Adrenal gland (tissue), 5 donors: Measurements from ENCODE around the gene SEMA3A.

ENCODE experiments used
- POLR2A ChIP-seq, 2 donors: fragments of 450-650 bp; IDR thresholded peaks; one replicate each; pipeline ENCODE4 v1.6.1; 2017; ENCODE audit warnings: antibody characterized with exemption in 2 of 2, mild to moderate bottlenecking in 2 of 2, moderate library complexity in 1 of 2
- TF ChIP-seq, protein P1 (sequence below), 6 experiments: fragments of 450-650 bp in 4 of 6; fragments of 200-600 bp in 2 of 6; sonication (generic) in 1 of 6; IDR thresholded peaks; 1 replicate in 5 of 6; 2 replicates in 1 of 6; pipeline versions ENCODE4 v1.5.1 to v1.8.0; 2016 to 2021; ENCODE audit warnings: antibody characterized with exemption in 6 of 6, mild to moderate bottlenecking in 2 of 6, moderate library complexity in 1 of 6
- donor health status: DM: no; HTN: no; CAD: no.

DNA sequence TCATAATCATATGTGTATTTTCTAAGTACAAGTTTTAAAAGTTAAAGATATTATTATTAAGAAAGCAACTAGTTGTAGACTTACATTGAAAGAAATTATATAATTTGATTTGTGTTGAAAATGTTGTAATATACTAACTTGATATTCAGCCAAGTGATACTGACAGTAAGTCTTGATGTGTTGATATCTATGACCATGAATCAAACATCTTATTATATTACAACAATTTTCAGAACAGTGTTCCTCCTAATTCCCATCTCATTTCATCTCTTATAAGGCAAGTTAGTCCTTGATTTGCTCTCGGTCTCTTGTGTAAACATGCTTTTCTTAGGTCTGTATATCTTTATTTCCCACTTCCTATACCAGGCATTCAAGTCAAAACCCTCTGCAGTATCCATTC is 276.4 kb downstream of the SEMA3A start:
- TF ChIP-seq, protein P1, sequence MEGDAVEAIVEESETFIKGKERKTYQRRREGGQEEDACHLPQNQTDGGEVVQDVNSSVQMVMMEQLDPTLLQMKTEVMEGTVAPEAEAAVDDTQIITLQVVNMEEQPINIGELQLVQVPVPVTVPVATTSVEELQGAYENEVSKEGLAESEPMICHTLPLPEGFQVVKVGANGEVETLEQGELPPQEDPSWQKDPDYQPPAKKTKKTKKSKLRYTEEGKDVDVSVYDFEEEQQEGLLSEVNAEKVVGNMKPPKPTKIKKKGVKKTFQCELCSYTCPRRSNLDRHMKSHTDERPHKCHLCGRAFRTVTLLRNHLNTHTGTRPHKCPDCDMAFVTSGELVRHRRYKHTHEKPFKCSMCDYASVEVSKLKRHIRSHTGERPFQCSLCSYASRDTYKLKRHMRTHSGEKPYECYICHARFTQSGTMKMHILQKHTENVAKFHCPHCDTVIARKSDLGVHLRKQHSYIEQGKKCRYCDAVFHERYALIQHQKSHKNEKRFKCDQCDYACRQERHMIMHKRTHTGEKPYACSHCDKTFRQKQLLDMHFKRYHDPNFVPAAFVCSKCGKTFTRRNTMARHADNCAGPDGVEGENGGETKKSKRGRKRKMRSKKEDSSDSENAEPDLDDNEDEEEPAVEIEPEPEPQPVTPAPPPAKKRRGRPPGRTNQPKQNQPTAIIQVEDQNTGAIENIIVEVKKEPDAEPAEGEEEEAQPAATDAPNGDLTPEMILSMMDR (IDR thresholded peaks at IDR 0.05), result no peak
- TF ChIP-seq POLR2A (IDR thresholded peaks at IDR 0.05), result no peak
